ENCODE results near the gene FOXP1. TPM values are rescaled to one million over a fixed set of nuclear protein-coding genes. Genes with fewer than 3 reads are reported as not detected.

Gene FOXP1
- total and polyA plus RNA-seq, 8 donors: 95.1 to 143 (median 123) TPM

- Histone ChIP-seq H3K4me1 (peaks cover 21 to 51% of the 10 kb centered on the region in 2 donors), H3K36me3 (no peaks in the 10 kb centered on the region), H3K9me3 (no peaks in the 10 kb centered on the region), H3K27ac (peak overlapping the region; percentile 53 to 69), H3K27me3 (no peaks in the 10 kb centered on the region), H3K4me3 (no peak overlapping the region)
- TF ChIP-seq CTCF (IDR thresholded peaks at IDR 0.05): no peak
- peak; percentile 94 for ATAC-seq
- intact Hi-C loops (cut with DNase I): no loop called here
- DNase-seq: peak in 3 of 4 donors; percentile 46 to 67 (median 66)
Observed at GRCh38 chr3:71389911-71390573, 193.5 kb downstream of the FOXP1 start.

- H3K27ac ChIP-seq: peak overlapping the region in 1 of 2 donors; percentile 69
- no peaks in the 10 kb centered on the region for H3K9me3 ChIP-seq
- H3K4me3 ChIP-seq: no peak overlapping the region
- peaks cover 26 to 58% of the 10 kb centered on the region in 2 donors for H3K4me1 ChIP-seq
- intact Hi-C loops (cut with DNase I): no loop called here
- H3K36me3 ChIP-seq: no peaks in the 10 kb centered on the region
- no peak for TF ChIP-seq CTCF (IDR thresholded peaks at IDR 0.05)
- no peaks in the 10 kb centered on the region for H3K27me3 ChIP-seq
- DNase-seq (no peak), ATAC-seq (no peak)
Observed at GRCh38 chr3:71389191-71389590, 194.3 kb downstream of the FOXP1 start.

GRCh38 chr3:71388535-71389120 is 194.9 kb downstream of the FOXP1 start:
- no peak overlapping the region for H3K27ac ChIP-seq
- no peak overlapping the region for H3K4me3 ChIP-seq
- H3K9me3 ChIP-seq: no peaks in the 10 kb centered on the region
- H3K4me1 ChIP-seq: peaks cover 26 to 55% of the 10 kb centered on the region in 2 donors
- H3K36me3 ChIP-seq: no peaks in the 10 kb centered on the region
- TF ChIP-seq CTCF (IDR thresholded peaks at IDR 0.05): no peak
- intact Hi-C loops (cut with DNase I): no loop called here
- H3K27me3 ChIP-seq: no peaks in the 10 kb centered on the region
- DNase-seq (no peak), ATAC-seq (no peak)

- H3K4me1 ChIP-seq: peaks cover 22 to 53% of the 10 kb centered on the region in 2 donors
- no peak overlapping the region for H3K4me3 ChIP-seq
- no peaks in the 10 kb centered on the region for H3K9me3 ChIP-seq
- no peak overlapping the region for H3K27ac ChIP-seq
- ATAC-seq (no peak), DNase-seq (no peak)
- TF ChIP-seq CTCF (IDR thresholded peaks at IDR 0.05): no peak
- intact Hi-C loops (cut with DNase I): no loop called here
- H3K27me3 ChIP-seq: no peaks in the 10 kb centered on the region
- no peaks in the 10 kb centered on the region for H3K36me3 ChIP-seq
Observed at GRCh38 chr3:71387586-71387985, 195.9 kb downstream of the FOXP1 start.

GRCh38 chr3:71384837-71385716 is 198.5 kb downstream of the FOXP1 start:
- ATAC-seq: no peak
- no peaks in the 10 kb centered on the region for H3K36me3 ChIP-seq
- H3K27ac ChIP-seq: no peak overlapping the region
- no peak overlapping the region for H3K4me3 ChIP-seq
- peaks cover 13 to 29% of the 10 kb centered on the region in 2 donors for H3K4me1 ChIP-seq
- H3K9me3 ChIP-seq: no peaks in the 10 kb centered on the region
- H3K27me3 ChIP-seq: no peaks in the 10 kb centered on the region
- TF ChIP-seq CTCF (IDR thresholded peaks at IDR 0.05): no peak
- DNase-seq: no peak
- intact Hi-C loops (cut with DNase I): no loop called here
